Sigmoid colon (tissue), 4 donors: ENCODE results near the gene CTNNA2.

Source experiments
- CTCF ChIP-seq, 4 experiments: fragments of 450-650 bp in 3 of 4; fragments of 200-600 bp in 1 of 4; IDR thresholded peaks; one replicate each; pipeline ENCODE4 v1.5.1; 2016 to 2019; ENCODE audit warnings: antibody characterized with exemption in 4 of 4, mild to moderate bottlenecking in 3 of 4, moderate library complexity in 2 of 4
- EP300 ChIP-seq, 4 donors: sonication (generic); formaldehyde crosslinking; IDR thresholded peaks; one replicate each; pipeline ENCODE4 v1.6.1; 2017; ENCODE audit warnings: antibody characterized with exemption in 4 of 4
- POLR2A ChIP-seq, 2 donors: fragments of 450-650 bp; IDR thresholded peaks; one replicate each; pipeline ENCODE4 v1.6.1; 2016; ENCODE audit warnings: antibody characterized with exemption in 2 of 2, mild to moderate bottlenecking in 2 of 2, moderate library complexity in 2 of 2
- POLR2AphosphoS5 ChIP-seq, 4 donors: sonication (generic); formaldehyde crosslinking; IDR thresholded peaks; one replicate each; pipeline ENCODE4 v1.6.1; 2017; ENCODE audit warnings: antibody characterized with exemption in 4 of 4

DNA sequence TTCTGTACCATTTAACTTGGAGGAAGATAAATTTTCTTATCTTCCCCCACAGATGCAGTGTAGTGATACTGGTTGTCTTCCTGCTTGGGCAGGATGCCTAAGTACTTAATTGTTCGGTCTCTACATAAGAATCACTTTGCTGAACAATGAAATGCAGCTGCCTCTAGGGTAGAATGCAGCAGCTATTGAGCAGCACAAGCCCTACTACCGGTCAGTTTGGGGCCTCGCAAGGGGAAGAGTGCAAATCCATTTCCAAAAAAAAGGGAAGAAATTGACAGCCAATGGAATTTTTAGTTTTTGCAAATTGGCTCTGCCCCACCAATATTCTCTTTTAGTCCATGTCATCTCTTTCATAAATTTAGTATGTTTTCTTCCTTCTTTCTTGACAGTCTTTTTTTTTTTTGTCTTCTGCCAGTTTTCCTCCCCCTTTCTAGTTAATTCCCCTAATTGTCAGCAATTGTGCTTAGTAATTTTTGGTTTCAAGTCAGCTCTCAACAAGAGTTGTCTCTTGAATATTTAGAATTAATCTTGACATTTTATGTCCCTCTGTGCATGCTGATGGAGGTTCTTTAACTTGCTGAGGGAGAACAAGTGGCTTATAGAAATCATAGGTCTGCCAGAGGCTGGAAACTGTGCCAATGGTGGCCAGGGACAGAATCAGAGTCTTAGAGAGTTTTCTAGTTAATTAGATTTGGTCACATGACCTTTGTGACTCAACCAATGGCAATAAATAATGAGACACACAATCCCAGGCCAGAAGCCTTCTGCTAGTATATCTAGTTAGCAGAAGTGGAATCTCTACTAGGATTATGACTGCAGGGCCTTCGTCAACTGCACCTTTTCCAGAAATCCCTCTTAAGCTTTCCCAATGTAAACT, 270.0 kb downstream of the CTNNA2 start:
- no peak for TF ChIP-seq CTCF (IDR thresholded peaks at IDR 0.05)
- TF ChIP-seq POLR2A (IDR thresholded peaks at IDR 0.05) = no peak
- TF ChIP-seq POLR2AphosphoS5 (IDR thresholded peaks at IDR 0.05) = no peak
- no peak for TF ChIP-seq EP300 (IDR thresholded peaks at IDR 0.05)
